Measurements from ENCODE around the gene PPM1J.

DNA sequence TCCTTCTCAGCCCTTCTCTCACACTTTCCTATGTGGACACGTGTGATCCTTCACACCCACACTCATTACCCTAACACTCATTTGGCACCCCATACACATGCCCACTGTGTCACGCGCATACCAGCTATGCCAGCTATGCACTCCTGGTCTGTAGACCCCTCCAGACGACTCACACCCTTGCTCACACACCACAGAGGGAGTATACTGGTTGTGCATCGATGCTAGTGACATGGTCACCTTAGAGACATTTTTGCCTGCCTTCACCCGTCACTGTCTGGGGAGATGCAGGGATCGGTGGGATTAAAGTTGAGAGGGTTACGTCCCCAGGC lies 8.3 kb upstream of the PPM1J start:
- no peak for TF ChIP-seq POLR2A (IDR thresholded peaks at IDR 0.05)
- TF ChIP-seq, protein P1, sequence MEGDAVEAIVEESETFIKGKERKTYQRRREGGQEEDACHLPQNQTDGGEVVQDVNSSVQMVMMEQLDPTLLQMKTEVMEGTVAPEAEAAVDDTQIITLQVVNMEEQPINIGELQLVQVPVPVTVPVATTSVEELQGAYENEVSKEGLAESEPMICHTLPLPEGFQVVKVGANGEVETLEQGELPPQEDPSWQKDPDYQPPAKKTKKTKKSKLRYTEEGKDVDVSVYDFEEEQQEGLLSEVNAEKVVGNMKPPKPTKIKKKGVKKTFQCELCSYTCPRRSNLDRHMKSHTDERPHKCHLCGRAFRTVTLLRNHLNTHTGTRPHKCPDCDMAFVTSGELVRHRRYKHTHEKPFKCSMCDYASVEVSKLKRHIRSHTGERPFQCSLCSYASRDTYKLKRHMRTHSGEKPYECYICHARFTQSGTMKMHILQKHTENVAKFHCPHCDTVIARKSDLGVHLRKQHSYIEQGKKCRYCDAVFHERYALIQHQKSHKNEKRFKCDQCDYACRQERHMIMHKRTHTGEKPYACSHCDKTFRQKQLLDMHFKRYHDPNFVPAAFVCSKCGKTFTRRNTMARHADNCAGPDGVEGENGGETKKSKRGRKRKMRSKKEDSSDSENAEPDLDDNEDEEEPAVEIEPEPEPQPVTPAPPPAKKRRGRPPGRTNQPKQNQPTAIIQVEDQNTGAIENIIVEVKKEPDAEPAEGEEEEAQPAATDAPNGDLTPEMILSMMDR (IDR thresholded peaks at IDR 0.05), result no peak
